ENCODE data around the gene POU6F2.

Gene POU6F2

DNA sequence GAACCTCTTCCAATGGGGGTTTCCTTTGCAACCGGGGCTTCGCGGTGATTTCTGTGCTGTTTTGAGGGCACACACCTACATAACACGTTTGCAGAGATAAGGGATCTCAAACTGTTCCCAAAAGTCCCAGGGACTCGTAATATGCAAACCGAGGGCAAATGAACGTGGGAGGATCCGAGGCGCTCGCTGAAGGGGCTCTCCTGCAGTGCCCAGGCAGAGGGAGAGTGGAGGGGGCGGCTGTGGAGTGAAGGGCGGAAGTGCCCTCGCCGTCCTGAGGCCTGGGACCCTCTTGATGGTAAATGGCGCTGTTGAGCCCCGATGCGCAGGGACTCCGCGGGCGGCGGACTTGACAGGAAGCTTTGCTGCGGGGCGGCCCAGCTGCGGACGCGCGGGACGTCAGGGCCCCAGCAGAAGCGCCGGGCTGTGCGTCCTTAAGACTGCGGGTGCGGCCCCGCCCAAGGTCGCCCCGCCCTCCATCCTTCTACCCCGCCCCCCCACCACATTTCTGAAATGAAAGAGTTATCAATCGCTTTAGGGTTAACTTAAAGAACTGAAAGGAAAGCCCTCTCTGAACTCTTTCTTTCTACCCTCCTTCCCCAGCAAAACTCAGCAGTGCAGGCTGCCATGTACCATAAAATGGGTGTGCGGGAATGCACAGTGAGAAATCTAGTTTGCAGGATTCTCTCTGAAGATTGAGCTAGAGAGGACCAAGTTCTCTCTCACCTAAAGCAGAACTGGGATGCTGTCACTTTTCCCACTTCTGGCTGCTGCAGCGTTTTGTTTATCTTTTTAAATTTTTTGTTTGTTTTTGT, 436.7 kb downstream of the POU6F2 start:
- no peak for DNase-seq

DNA sequence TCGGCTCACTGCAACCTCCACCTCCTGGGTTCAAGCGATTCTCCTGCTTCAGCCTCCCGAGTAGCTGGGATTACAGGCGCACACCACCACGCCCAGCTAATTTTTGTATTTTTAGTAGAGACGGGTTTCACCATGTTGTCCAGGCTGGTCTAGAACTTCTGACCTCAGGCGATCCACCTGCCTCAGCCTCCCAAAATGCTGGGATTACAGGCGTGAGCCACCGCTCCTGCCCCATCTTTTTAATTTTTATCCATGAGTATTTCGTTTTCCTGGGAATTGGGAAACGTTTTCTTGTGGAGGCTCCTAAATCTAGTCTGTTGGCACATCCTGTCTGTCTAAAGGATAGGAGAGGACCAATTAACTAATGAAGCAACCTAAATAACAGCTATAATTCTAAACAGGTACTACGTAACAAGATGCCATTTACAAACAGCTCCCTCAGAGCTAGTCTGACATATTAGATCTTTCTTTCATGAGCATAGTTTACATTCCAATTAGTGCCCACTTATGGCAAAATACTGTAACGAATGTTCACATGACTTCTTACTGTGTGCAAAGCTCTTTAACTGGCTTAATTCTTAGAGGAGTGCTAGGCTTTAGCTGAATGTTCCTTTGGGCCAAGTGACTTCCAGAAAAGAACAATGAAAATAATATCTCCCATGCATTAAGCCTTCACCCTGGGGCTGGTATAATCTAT, 437.5 kb downstream of the POU6F2 start:
- no peak for DNase-seq

DNA sequence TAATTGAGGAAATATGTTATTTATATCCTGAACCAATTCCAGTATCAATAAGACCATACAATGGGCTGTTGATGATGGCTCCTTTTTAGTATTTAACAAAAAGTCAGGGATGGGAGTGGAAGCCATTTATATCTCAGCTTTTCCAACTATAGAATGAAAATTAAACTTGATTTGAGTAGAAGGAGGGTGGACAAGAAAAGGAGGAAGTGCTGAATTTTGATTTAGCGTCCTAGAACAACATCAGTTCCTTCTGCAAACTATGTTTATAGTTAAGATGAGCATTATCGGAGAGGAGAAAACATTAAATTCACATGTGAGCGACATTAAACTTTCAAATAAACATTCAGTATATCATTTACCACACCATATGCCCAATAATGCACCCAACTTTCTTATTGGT, 439.2 kb downstream of the POU6F2 start:
- no peak for DNase-seq

DNA sequence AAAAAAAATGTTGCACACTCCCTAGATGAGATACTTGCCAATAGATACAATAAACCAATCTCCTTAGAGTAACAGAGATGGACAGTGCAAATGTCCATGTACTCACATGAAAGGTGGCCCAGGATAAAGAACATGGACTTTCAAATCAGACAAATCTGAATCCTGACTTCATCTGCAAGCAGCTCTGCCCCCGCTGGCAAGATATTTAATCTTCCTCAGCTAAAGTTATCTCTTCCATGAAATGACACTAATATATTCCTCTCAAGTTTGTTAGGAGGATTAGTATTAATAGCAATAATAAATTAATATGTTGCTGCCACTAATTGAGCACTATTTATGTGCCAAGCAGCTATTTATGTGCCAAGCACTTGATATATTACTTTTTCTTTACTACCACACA, 439.9 kb downstream of the POU6F2 start:
- DNase-seq, result no peak

DNA sequence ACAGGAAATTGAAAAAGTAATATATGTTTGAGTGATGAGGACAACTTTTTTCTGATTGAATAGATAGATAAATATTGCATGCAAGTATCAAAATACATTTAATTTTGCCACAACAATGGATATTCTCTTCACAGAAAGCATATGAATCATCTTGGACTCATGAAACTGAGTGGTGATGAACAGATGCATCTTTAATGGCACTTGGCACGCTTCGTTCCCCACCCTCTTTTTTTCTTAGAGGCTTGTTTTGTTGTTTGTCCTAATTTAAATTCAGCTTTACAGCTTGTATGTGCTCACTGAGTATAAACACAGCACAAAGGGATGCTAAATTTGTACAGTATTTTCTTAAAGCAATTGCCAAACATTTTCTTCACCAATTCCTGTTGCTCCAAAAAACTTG, 443.5 kb downstream of the POU6F2 start:
- DNase-seq, result no peak

DNA sequence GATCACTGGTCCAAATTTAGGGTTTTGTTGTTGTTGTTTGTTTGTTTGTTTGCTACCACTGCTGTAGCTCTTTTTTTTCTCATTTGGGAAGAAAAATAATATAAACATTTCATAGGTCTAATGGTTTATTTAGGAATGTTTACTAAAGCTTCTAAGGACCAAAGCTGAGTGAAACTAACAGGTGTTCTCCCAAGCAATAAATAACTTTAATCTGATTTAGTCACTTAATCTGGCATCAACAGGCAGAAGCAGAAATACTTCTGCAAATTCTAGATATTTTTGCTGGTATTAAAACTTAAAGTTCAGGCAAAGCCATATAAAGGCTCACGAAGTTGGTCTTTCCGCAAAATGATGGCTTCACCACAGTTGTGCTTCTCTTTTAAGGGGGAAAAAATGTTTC, 444.0 kb downstream of the POU6F2 start:
- no peak for DNase-seq

DNA sequence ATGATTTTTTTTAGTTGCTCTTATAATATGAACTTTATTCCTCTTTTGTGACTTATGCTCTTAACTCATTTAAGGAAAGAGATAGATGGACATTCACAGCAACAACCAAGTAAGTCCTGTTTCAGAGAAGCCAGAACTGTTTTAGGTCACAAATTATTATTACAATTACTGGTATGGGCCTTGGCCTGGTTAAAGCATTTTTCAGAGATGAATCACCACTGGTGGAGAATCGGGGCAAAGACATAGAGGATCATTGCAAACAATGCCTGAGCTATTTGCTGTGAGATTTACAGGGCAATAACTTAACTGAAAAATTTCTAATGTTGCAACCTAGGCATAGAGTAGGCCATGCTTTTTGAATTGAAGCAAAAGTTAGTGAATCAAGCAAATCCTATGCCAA, 450.5 kb downstream of the POU6F2 start:
- no peak for DNase-seq

DNA sequence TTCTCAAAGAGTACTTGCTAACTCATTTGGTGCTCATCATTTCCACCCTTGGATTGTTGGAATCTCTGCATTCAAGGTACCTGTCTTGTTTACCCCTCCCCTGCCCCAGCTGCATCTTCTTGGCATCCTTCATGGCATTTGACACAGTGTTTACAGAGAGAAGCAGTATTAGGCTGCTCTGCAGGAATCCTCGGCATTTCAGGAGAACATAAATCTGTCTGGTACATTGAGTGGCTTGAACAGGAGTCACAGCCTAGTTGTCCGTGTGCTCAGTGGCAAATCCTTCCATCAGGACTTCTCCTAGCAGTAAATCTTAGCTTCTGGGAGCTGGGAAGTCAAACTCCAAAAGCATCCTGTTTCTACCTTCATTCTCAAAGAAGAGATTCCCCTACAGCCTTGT, 451.7 kb downstream of the POU6F2 start:
- DNase-seq, result no peak

DNA sequence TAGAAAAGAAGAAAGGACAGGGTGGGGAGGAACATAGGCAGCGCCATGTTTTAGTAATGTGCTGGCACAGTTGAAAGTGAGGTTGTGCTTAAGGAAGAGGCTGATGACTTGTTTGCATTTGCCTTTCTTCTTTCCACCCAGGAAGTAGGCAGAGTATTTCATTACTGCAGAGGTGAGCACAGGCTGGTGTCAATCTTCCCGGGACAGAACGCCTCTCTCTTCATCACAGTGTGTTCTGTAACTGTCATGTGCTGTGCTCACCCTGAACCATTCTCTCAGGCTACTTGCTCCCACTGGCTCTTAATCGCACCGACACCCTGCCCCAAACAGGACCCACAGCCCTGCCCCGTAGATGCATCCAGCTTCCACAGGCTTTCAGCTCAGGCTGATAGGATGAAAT, 452.7 kb downstream of the POU6F2 start:
- DNase-seq, result no peak

DNA sequence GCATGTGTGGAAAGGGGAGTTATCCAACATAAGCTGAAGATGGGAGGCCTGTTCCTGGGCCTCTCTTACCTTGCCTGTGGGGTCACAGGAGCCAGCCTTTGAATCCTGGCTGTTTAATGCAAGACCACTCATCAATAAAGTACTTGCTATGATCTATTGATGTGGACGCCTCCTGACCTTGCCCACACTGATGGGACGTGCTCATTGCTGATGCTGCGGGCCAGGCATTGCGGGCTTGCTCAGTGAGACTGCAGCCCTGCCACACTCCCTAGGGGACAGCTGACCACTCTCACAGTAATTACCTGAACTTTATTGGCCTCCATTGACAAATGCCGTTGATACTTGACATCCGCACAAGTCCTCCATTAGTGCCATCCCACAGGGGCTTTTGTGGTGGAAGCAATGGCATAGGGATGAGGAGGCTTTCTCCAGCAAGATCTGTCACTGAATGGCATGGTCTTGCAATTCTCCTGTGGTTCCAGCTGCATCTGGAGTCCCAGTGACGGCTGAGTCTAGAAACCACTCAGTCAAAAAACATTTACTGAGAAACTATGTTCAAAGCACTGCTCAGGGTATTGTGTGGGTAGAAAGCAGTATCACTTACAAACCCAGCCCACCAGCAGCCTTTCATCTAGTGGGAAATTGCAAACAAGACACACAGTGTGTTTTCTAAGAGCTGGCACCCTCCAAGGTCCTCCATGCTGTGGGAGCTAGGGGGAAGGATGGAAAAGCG, 453.4 kb downstream of the POU6F2 start:
- no peak for DNase-seq

DNA sequence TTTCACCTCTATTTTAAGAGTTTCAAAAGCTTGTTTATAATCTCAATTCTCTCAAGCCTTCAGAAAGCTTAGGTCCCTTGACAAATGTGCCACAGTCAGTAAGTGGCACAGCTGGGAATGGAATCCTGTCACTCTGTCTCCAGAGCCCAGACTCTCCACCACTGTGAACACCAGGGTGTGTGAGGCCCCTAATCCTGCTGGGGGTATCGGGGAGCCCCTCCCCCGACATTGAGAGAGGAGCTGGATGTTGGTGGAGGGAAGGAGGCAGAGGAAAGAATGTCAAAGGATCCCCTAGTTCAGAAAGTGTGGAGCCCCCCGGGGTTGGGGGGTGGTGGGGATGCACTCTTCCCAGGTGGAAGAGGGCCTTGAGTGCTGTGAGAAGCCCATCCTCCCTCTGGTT, 454.7 kb downstream of the POU6F2 start:
- DNase-seq, result no peak

DNA sequence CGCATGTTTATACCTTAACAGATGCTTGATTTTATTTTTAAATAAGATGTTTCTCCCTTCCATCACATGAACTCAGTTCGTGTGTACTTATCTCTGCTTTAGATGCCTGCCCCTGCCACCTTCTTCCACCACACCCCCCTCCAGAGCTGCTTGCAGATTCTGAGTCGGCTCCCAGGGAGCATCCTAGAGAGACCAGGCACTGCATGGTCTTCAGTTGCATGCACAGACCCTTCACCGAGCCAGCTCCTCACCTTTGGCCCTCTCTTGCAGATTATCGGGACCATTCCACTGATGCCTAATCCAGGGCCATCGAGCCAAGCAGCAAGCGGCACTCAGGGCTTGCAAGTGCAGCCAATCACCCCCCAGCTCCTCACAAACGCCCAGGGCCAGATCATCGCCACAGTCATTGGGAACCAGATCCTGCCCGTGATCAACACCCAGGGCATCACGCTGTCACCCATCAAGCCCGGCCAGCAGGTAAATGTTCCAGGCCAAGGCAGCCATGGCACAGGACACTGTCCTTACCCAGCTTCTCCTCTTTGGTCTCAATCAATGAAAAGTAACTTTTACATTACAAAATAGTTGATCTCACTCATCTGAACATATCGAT, 455.2 kb downstream of the POU6F2 start:
- no peak for DNase-seq

DNA sequence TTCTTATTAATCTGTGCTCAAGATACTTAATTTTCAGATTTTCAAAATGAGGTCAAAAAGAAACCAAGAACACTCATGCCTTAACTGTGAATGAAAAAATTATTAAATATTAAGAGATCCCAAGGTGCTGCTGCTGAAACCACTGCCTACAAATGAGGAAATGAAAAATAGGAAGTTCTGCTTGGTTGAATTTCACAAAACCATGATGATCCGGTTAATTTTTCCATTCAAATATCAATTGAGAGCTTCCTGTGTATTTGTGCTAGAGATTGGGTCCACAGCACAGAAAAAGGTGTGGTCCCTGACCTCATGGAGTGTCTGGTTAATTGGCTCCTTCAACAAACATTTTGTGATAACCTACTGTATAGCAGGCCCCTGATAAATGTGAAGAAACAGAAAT, 455.8 kb downstream of the POU6F2 start:
- DNase-seq, result no peak

DNA sequence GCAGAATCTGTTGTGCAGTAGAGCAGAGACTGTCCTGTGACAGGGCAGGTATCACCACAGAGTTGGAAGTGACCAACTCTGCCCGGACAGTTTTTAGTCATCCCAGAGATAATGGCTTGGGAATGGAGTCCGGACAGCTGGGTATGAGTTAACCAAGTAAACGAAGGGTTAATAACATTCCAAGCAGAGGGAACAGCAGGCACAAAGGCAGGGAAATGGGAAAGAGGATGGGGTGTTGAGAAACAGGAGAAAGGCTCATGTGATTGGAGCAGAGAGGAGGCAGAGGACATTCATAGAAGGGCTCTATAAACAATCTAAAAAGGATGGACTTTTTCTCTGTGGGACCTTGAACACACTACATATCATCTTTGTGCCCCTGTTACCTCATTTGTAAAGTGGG, 456.3 kb downstream of the POU6F2 start:
- no peak for DNase-seq

DNA sequence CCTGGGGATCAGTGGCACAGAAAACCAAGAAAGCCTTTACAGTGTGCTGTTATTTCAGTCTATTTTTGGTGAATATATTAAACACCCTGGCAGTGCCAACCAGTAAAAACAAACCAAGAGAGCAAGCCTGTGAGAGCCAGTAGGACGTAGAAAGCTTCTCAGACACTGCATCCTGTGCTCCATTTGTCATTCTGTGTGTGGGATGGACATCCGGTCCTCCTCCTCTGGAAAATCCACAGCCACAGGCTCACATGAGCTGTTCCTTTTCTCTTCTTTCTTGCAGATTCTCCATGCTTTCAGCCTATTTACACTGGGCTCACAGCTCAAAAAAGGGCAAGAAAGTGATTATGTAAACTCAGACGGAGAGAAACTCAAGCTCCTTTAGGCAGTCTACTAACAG, 468.8 kb downstream of the POU6F2 start:
- DNase-seq, result no peak

DNA sequence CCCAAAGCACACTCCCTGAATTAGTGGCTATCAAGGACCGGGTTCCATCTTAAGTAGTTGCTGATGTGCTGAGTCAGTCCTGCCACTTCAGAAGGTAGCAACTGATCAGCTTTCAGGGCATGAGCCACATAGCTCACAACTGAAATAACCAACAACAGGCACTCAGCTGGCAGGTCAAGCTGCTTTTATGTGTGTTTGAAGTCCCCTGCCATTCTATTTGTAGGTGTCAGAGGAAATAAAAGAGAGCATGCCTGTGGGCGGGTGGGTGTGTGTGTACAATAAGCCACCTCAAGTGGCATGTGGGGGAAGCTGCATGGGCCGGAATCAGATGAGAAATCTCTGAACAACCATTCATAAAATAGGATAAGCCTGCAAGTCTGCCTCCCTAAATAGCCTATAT, 474.2 kb downstream of the POU6F2 start:
- DNase-seq, result no peak

DNA sequence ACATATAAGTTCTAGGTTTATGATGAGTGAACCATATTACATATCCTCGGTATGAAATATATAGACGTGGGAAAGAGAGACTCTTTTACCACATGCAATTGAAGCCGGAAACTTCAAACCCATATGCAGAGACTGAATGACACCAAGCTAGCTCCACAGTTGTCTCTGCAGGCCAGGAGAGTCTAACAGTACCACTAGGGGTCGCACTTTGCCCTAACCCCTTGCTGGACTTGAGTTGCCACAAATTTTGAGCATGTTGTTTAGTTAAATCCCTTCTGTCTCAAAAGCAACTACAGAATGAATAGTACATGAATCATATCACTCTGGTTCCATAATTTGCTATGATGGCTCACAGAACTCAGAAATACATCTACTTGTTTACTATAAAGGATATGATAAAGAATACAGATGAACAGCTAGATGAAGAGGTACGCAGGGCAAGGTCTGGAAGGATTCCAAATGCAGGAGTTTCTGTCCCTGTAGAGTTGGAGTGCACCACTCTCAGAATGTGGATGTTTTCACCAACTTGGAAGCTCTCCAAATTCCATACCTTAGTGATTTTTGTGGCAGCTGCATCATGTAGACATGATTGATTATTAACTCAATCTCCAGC, 476.1 kb downstream of the POU6F2 start:
- DNase-seq, result no peak

DNA sequence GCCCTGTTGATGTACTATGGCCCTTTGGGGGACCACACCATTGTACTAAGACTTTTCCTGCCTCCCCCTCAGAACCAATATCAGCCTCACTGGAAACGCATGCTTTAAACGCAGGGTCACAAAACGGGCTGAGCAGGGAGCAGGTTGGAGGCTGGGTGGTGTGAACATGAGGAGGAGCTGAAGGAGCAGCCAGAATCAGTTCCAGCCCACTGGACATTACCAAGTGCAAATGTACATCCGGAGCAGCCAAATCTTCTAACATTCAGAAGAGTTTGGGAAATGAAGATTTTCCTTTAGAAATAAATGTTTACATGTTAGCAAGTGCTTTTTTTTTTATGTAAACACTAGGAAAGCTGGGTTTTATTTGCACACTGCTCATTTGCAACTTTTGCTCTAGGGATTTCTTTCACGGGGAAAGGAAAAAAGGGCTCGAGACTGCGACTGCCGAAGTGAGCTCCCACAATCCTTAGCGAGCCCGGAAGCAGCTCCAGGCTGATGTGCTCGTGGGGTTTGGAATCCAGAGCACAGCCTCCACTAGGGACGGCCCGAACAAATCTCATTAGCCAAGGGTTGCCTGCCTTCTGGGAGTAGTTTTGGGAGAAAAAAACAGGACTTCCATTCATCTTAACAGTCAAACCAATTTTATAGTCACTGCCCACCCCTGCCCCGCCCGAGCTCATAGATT, 480.5 kb downstream of the POU6F2 start:
- no peak for DNase-seq

DNA sequence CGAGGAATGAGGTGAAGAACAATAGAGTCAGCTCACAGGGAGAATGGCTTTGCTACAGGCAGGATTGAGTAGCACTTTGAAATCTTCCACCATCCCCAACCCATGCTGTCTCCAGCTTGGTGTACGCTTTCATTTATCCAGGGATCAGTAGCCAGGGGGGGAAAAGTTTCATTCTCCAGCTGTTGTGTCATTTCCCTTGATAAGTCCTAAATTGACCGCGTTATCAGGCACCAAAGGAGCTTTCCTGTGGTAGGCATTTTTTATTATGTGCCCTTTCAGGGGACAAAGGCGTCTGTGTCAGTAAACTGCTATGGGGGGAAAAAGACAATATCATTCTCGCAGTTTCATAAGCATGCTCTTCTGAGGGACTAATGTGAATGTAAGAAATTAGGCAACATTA, 481.9 kb downstream of the POU6F2 start:
- DNase-seq, result no peak

DNA sequence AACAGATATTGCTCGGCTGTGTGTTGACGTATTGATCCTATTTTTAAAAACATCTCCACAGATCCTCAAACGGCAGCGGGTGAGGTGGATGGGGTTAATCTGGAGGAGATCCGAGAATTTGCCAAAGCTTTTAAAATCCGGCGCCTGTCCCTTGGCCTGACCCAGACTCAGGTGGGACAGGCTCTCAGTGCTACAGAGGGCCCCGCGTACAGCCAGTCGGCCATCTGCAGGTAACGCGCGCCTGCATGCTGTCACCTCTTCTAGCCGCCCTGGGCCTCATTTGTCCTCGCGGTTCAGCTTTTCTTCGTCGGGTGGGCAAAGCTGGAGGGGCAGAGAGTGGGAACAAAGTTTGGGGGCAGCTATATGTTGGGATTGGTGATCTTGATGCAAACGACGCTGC, 482.8 kb downstream of the POU6F2 start:
- DNase-seq, result no peak

DNA sequence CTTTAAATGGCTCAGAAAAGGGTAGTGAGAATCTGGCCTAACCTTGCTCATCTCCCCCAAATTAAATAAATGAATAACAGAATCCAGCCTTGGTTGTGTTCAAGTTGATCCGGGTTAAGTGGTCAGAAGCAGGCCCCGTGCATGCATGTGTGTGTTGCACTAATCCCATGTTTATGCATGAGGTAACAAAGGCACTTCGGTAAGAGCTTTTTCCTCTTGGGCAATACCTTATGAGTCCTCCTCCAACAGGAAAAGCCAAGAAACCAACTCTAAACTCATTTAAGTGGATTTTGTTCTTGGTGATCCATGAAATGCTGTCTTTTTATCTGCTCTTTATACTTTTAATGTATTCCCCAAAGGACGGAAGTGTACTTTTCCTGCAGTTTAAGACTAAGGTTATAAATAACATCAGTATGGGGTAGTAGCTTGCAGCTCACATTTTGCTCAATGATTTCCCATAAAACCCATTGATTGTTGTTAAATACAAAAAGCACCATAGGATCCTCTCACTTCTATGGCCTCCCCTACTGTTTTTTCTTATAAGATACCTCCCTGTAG, 483.6 kb downstream of the POU6F2 start:
- no peak for DNase-seq

DNA sequence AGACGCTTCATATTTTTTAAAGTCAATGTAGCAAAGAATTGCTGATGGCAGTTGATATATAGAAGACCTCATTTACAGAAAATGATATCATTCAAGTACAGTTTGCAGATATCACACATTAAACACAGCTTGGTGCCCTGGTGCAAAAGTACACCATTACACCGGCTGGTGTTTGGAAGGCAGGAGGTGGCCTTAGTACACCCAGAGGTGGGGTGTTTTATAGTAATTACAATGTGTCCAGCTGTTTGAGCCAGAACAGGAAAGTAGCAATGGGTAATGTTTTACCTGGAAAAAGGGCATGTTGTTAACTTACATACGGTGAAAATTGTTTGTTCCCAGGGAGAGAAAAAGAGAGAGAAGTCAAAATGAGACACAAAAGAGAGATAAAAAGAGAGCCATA, 485.5 kb downstream of the POU6F2 start:
- no peak for DNase-seq
